Gastroesophageal sphincter (tissue), 4 donors: ENCODE measurements around the gene TRIO. TPM values are rescaled to one million over a fixed set of nuclear protein-coding genes. Genes with fewer than 3 reads are reported as not detected.
"Not testable (repeated sequence)": the region's sequence is repeated elsewhere in the genome, so short reads cannot be mapped to it uniquely, and the experiment has no call there.

Experiments
- ATAC-seq: fragments of 150-250 bp; one replicate; pipeline ENCODE4 v1.9.1; 2016; ENCODE audit warnings: mild to moderate bottlenecking, moderate library complexity
- H3K27ac ChIP-seq, 4 donors: fragments of 200-600 bp; sonication (generic) in 3 of 4; 1 replicate in 3 of 4; 2 replicates in 1 of 4; pipeline ENCODE4 v1.5.1; 2016 to 2019
- H3K27me3 ChIP-seq: fragments of 200-600 bp; sonication (generic); one replicate; pipeline ENCODE4 v1.5.1; 2019
- H3K36me3 ChIP-seq, 2 donors: fragments of 200-600 bp; sonication (generic); one replicate each; pipeline ENCODE4 v1.5.1; 2019; ENCODE audit warnings: control low read depth in 1 of 2
- H3K4me1 ChIP-seq, 3 donors: fragments of 200-600 bp; sonication (generic); 1 replicate in 2 of 3; 2 replicates in 1 of 3; pipeline ENCODE4 v1.5.1; 2016 to 2019; ENCODE audit warnings: control low read depth in 2 of 3
- H3K4me3 ChIP-seq, 2 donors: fragments of 200-600 bp; sonication (generic); one replicate each; pipeline ENCODE4 v1.5.1; 2019; ENCODE audit warnings: mild to moderate bottlenecking in 1 of 2, moderate library complexity in 1 of 2
- H3K9me3 ChIP-seq, 3 donors: fragments of 200-600 bp; sonication (generic); one replicate each; pipeline ENCODE4 v1.5.1; 2017 to 2019; ENCODE audit warnings: control low read depth in 2 of 3
- EP300 ChIP-seq: sonication (generic); formaldehyde crosslinking; IDR thresholded peaks from one replicate; pipeline ENCODE4 v1.6.1; 2017; ENCODE audit warnings: antibody characterized with exemption, mild to moderate bottlenecking
- POLR2A ChIP-seq, 2 donors: fragments of 450-650 bp; IDR thresholded peaks; one replicate each; pipeline ENCODE4 v1.6.1; 2017; ENCODE audit warnings: antibody characterized with exemption in 2 of 2, mild to moderate bottlenecking in 2 of 2, moderate library complexity in 1 of 2
- POLR2AphosphoS5 ChIP-seq: sonication (generic); formaldehyde crosslinking; IDR thresholded peaks from one replicate; pipeline ENCODE4 v1.6.1; 2017; ENCODE audit warnings: antibody characterized with exemption
- WGBS, 2 donors: methylation state at CpG; one replicate each; pipeline ENCODE4 v1.1.5; 2018; ENCODE audit warnings: low coverage in 1 of 2; 5-methylcytosine and 5-hydroxymethylcytosine counted together
- total RNA-seq, 4 donors: library from RNA; depleted of rRNA; stranded (reverse); fragments of >200 nt; gene quantifications; one replicate each; pipeline ENCODE4 v1.1.0, GENCODE V29; 2016
- TF ChIP-seq, protein P1 (sequence below), 4 experiments: fragments of 200-600 bp in 2 of 4; fragments of 450-650 bp in 2 of 4; sonication (generic) in 1 of 4; IDR thresholded peaks; one replicate each; pipeline ENCODE4 v1.5.1; 2017 to 2019; ENCODE audit warnings: antibody characterized with exemption in 4 of 4, mild to moderate bottlenecking in 2 of 4, moderate library complexity in 2 of 4

The TRIO gene
- total RNA-seq, 4 donors from 2014 or later = 69.2 to 257 (median 172) TPM

DNA sequence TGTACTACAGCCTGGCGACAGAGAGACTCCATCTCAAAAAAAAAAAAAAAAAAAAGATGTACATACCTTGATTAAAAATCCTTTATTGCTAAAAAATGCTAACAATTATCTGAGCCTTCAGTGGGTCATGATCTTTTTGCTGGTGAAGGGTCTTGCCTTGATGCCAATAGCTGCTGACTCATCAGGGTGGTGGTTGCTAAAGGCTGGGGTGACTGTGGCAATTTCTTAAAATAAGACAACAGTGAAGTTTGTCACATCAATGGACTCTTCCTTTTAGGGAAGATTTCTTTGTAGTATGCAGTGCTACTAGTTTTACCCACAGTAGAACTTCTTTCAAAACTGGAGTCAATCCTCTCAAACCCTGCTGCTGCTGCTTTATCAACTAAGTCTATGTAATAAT, 404.5 kb downstream of the TRIO start:
- Histone ChIP-seq H3K27me3 (peaks cover 9% of the 10 kb centered on the region), H3K4me1 (no peaks in the 10 kb centered on the region), H3K27ac (no peak overlapping the region), H3K4me3 (no peak overlapping the region), H3K36me3 (no peaks in the 10 kb centered on the region), H3K9me3 (peaks cover 0 to 11% (median 0%) of the 10 kb centered on the region in 3 donors)
- 100% methylated on average over 1 of the region's 1 CpG for WGBS, 2 donors
- TF ChIP-seq POLR2AphosphoS5 = no peak
- no peak for TF ChIP-seq POLR2A (IDR thresholded peaks at IDR 0.05)
- no peak for TF ChIP-seq EP300
- TF ChIP-seq, protein P1, sequence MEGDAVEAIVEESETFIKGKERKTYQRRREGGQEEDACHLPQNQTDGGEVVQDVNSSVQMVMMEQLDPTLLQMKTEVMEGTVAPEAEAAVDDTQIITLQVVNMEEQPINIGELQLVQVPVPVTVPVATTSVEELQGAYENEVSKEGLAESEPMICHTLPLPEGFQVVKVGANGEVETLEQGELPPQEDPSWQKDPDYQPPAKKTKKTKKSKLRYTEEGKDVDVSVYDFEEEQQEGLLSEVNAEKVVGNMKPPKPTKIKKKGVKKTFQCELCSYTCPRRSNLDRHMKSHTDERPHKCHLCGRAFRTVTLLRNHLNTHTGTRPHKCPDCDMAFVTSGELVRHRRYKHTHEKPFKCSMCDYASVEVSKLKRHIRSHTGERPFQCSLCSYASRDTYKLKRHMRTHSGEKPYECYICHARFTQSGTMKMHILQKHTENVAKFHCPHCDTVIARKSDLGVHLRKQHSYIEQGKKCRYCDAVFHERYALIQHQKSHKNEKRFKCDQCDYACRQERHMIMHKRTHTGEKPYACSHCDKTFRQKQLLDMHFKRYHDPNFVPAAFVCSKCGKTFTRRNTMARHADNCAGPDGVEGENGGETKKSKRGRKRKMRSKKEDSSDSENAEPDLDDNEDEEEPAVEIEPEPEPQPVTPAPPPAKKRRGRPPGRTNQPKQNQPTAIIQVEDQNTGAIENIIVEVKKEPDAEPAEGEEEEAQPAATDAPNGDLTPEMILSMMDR (IDR thresholded peaks at IDR 0.05) = no peak
- ATAC-seq = no peak

DNA sequence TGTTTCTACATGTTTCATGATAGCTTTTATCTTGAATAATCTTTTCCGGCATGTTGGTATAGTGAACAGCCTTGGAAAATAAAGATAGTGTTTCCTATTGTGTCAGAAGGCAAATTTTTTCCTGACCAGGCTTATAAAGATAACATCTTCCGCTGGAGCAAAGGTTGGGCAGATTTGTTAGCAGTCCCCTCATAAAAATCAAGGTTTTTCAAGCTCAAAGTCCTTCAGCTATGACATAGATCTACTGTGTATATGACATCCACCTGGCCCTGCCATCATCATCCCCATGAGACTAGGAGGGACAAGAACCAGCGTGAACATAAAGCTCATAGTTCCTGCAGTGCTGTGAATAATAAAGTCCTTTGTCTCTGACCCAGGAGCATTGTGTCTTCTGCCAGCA, 408.1 kb downstream of the TRIO start:
- Histone ChIP-seq H3K27me3 (peaks cover 4% of the 10 kb centered on the region), H3K27ac (no peak overlapping the region), H3K9me3 (peaks cover 0 to 11% (median 0%) of the 10 kb centered on the region in 3 donors), H3K4me1 (no peaks in the 10 kb centered on the region), H3K4me3 (no peak overlapping the region), H3K36me3 (no peaks in the 10 kb centered on the region)
- ATAC-seq = no peak
- TF ChIP-seq POLR2AphosphoS5 = no peak
- no peak for TF ChIP-seq POLR2A (IDR thresholded peaks at IDR 0.05)
- TF ChIP-seq, protein P1 (IDR thresholded peaks at IDR 0.05) = no peak
- no peak for TF ChIP-seq EP300
- 94 to 95% methylated on average over 2 of the region's 3 CpGs for WGBS, 2 donors

DNA sequence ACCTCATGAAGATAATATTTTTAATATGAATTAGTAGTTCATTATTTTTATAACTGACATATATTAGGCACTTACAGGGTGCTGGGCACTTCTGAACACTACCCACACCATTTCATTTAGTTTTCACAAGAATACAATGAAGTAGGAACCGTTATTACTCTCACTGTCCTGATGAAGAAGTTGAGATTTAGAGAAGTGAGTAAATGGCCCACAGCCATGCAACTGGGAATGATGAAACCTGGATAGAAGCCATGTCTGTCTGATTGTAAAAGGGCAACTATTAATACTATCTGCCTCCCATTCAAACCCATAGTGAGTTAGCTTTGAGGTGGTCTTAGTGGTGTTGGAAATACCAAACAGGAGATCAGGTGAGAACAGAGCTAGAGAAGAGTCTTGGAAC, 408.9 kb downstream of the TRIO start:
- Histone ChIP-seq H3K27me3 (peaks cover 4% of the 10 kb centered on the region), H3K27ac (no peak overlapping the region), H3K4me1 (no peaks in the 10 kb centered on the region), H3K36me3 (no peaks in the 10 kb centered on the region), H3K9me3 (peaks cover 0 to 6% (median 0%) of the 10 kb centered on the region in 3 donors), H3K4me3 (no peak overlapping the region)
- ATAC-seq = no peak
- TF ChIP-seq POLR2AphosphoS5 (no peak), POLR2A (IDR thresholded peaks at IDR 0.05) (no peak), EP300 (no peak)
- TF ChIP-seq, protein P1 (IDR thresholded peaks at IDR 0.05) = no peak
- 30 to 44% methylated on average over 1 of the region's 1 CpG for WGBS, 2 donors

DNA sequence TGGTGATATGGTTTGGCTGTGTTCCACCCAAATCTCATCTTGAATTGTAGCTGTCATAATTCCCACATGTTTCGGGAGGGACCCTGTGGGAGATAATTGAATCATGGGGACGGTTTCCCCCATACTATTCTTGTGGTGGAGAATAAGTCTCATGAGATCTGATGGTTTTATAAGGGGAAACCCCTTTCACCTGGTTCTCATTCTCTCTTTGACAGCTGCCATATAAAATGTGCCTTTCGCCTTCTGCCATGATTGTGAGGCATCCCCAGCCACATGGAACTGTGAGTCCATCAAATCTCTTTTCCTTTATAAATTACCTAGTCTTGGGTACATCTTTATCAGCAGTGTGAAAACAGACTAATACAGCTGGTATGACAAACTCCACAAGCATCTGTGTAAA, 411.1 kb downstream of the TRIO start:
- H3K4me3 ChIP-seq, H3K27me3 ChIP-seq, ATAC-seq, H3K36me3 ChIP-seq, H3K4me1 ChIP-seq, H3K27ac ChIP-seq, H3K9me3 ChIP-seq: not testable (repeated sequence)
- WGBS, 2 donors = 80 to 90% methylated on average over 3 of the region's 3 CpGs

GRCh38 chr5:14556015-14556414, 412.9 kb downstream of the TRIO start:
- 80 to 100% methylated on average over 1 to 2 of the region's 2 CpGs for WGBS, 2 donors
- Histone ChIP-seq H3K4me3 (no peak overlapping the region), H3K9me3 (peaks cover 0 to 6% (median 0%) of the 10 kb centered on the region in 3 donors), H3K4me1 (no peaks in the 10 kb centered on the region), H3K27me3 (peaks cover 12% of the 10 kb centered on the region), H3K36me3 (no peaks in the 10 kb centered on the region), H3K27ac (no peak overlapping the region)
- ATAC-seq = no peak
- TF ChIP-seq EP300 (no peak), POLR2AphosphoS5 (no peak), POLR2A (IDR thresholded peaks at IDR 0.05) (no peak)
- TF ChIP-seq, protein P1 (IDR thresholded peaks at IDR 0.05) = no peak
